ENCODE results near the gene MAP7.
"Not testable (repeated sequence)": the region's sequence is repeated elsewhere in the genome, so short reads cannot be mapped to it uniquely, and the experiment has no call there.

Gene MAP7

DNA sequence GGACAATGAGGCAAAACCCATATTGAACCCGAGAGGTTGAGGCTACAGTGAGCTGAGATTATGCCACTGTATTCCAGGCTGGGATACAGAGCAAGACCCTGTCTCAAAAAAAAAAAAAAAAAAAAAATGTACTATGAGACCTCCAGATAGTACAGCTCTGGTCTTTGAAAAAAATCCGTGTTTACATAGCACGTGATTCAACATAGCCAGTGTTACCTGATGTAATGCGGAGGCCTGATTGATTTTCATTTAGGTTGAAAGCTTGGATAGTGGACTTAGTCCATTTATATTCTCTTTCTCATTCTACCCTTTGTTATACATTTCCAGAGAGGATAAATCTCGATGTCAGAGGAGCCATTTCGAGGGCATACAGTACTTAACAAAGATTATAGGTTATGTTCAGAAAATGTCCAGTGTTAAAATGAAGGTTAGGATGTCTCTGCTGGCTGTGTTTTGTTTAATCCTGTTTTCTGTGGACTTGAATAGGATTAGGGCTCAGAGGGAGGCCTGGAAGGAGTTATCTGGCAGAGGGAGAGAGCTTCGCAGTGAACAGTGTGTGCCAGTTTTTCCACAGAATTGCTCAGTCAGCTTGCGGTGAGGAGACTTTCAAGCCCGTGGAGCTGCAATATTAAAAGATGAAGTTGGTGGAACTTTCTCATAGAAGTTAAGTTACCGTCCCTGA, 226.7 kb downstream of the MAP7 start:
- Histone ChIP-seq H3K4me3 (ENCODE audit: low read depth, low read length) (no peak overlapping the region), H3K27ac (ENCODE audit: low read depth, low read length) (no peak overlapping the region), H3K4me1 (ENCODE audit: control insufficient read depth, insufficient read depth, low read length) (no peaks in the 10 kb centered on the region)

DNA sequence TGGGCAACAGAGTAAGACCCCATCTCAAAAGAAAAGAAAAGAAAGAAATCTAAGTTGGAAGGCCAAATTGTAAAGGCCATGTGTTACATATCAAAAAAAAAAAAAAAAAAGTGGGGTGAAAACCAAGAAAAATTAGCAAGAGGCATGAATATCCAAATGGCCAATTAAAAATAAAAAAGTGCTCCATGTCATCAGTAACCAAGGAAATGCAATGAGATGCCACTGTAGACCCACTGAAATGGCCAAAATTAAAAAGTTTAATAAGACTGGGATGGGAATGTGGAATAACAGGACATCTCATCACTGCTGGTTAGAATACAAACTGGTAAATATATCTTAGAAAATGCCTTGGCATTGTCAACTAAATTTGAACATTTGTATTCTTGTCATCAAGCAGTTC, 230.5 kb downstream of the MAP7 start:
- Histone ChIP-seq H3K4me1 (ENCODE audit: control insufficient read depth, insufficient read depth, low read length) (no peaks in the 10 kb centered on the region), H3K9ac (ENCODE audit: low read depth, low read length) (no peak overlapping the region), H3K9me3 (ENCODE audit: control insufficient read depth, insufficient read depth, low read length) (no peaks in the 10 kb centered on the region), H3K36me3 (ENCODE audit: control insufficient read depth, insufficient read depth, low read length) (no peaks in the 10 kb centered on the region), H3K27ac (ENCODE audit: low read depth, low read length) (no peak overlapping the region), H3K4me3 (ENCODE audit: low read depth, low read length) (no peak overlapping the region), H3K27me3 (ENCODE audit: control insufficient read depth, insufficient read depth, low read length) (no peaks in the 10 kb centered on the region)

More for the DNA sequence above, 226.7 kb downstream of the MAP7 start:
- Histone ChIP-seq H3K36me3 (ENCODE audit: control insufficient read depth, insufficient read depth, low read length) (no peaks in the 10 kb centered on the region), H3K27me3 (ENCODE audit: control insufficient read depth, insufficient read depth, low read length) (no peaks in the 10 kb centered on the region), H3K9ac (ENCODE audit: low read depth, low read length) (no peak overlapping the region), H3K9me3 (ENCODE audit: control insufficient read depth, insufficient read depth, low read length) (no peaks in the 10 kb centered on the region)

DNA sequence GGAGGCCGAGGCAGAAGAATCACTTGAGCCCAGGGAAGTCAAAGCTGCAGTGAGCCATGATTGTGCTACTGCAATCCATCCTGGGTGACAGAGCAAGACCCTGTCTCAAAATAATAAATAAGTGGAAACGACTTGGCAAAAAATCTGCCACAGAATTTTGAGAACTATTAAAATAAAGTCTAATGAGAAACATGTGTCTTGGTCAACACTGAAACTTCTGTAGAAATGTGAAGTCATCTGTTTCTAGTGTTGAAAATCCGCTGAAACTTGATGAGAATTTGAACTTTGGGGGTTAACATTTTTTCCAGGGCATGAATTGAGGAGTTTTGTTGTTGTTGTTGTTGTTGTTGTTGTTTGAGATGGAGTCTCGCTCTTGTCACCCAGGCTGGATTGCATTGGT, 231.5 kb downstream of the MAP7 start:
- Histone ChIP-seq H3K4me1 (ENCODE audit: control insufficient read depth, insufficient read depth, low read length) (no peaks in the 10 kb centered on the region), H3K9me3 (ENCODE audit: control insufficient read depth, insufficient read depth, low read length) (no peaks in the 10 kb centered on the region), H3K4me3 (ENCODE audit: low read depth, low read length) (no peak overlapping the region), H3K27ac (ENCODE audit: low read depth, low read length) (no peak overlapping the region), H3K27me3 (ENCODE audit: control insufficient read depth, insufficient read depth, low read length) (no peaks in the 10 kb centered on the region), H3K36me3 (ENCODE audit: control insufficient read depth, insufficient read depth, low read length) (no peaks in the 10 kb centered on the region), H3K9ac (ENCODE audit: low read depth, low read length) (no peak overlapping the region)

DNA sequence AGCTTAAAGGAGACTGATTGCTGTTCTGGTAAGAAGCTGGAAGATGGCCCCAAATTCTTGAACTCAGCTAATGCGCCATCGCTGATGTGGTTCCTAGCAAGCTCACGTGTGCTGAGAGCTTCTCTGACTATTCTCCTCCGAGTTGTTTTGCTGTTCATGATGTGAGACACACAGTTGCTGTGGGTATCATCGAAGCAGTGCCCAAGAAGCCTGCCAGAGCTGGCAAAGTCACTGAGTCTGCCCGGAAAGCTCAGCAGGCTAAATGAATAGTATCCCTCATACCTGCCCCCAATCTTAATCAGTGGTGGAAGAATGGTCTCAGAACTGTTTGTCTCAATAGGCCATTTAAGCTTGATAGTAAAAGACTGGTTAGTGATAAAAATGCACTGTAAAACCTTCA, 232.3 kb downstream of the MAP7 start:
- Histone ChIP-seq H3K27ac (ENCODE audit: low read depth, low read length) (no peak overlapping the region), H3K9ac (ENCODE audit: low read depth, low read length) (no peak overlapping the region), H3K4me3 (ENCODE audit: low read depth, low read length) (no peak overlapping the region), H3K27me3 (ENCODE audit: control insufficient read depth, insufficient read depth, low read length) (no peaks in the 10 kb centered on the region), H3K9me3 (ENCODE audit: control insufficient read depth, insufficient read depth, low read length) (no peaks in the 10 kb centered on the region), H3K4me1 (ENCODE audit: control insufficient read depth, insufficient read depth, low read length) (no peaks in the 10 kb centered on the region), H3K36me3 (ENCODE audit: control insufficient read depth, insufficient read depth, low read length) (no peaks in the 10 kb centered on the region)

DNA sequence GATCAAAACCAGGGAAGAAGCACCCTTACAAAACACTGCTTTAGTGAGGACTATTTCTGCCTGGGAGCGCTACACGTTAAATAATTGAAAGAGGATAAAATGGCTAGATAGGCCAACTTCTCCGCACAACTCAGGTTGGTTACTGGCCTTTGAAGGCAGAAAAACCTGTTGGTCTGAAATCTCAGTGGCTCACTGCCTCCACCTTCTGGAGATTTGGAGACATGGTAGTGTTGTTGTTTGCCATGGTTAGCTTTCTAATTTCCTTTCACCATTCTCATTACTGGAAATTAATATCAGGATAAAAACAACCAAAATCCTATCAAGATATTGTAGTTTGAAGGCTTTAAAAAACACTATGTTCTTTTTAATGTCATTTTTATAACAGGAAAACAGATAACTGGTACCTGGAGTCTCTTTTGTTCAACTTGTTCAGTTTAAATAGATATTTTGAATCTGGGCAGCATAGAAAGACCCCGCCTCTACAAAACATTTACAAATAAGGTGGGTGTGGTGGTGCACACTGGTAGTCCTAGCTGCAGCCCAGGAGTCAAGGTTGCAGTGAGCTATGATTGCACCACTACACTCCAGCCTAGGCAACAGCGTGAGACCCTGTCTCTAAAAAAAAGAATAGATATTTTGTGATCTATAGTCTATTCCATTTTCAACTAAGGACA, 233.1 kb downstream of the MAP7 start:
- Histone ChIP-seq H3K27ac (ENCODE audit: low read depth, low read length) (no peak overlapping the region), H3K4me3 (ENCODE audit: low read depth, low read length) (no peak overlapping the region)

DNA sequence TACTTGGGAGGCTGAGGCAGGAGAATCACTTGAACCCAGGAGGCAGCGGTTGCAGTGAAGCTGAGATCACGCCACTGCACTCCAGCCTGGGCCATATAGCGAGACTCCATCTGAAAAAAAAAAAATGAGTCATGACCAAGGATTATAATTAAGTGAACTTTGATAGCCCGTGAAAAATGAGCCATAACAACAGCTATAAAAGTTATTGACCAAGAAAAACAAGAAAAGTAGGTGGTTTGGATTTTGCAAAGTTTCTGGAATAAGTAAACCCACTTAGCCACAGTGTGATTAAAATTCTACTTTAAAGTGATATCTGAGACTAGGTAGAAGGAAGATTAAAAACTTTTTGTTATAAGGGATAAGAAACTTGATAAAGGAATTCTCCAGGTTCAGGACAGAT, 234.6 kb downstream of the MAP7 start:
- H3K9ac ChIP-seq (ENCODE audit: low read depth, low read length) = no peak overlapping the region
- H3K9me3 ChIP-seq (ENCODE audit: control insufficient read depth, insufficient read depth, low read length) = no peaks in the 10 kb centered on the region
- H3K27me3 ChIP-seq (ENCODE audit: control insufficient read depth, insufficient read depth, low read length) = no peaks in the 10 kb centered on the region
- no peak overlapping the region for H3K4me3 ChIP-seq (ENCODE audit: low read depth, low read length)
- H3K4me1 ChIP-seq (ENCODE audit: control insufficient read depth, insufficient read depth, low read length) = no peaks in the 10 kb centered on the region
- no peak overlapping the region for H3K27ac ChIP-seq (ENCODE audit: low read depth, low read length)
- no peaks in the 10 kb centered on the region for H3K36me3 ChIP-seq (ENCODE audit: control insufficient read depth, insufficient read depth, low read length)

More for the DNA sequence above, 233.1 kb downstream of the MAP7 start:
- Histone ChIP-seq H3K36me3 (ENCODE audit: control insufficient read depth, insufficient read depth, low read length) (no peaks in the 10 kb centered on the region), H3K9ac (ENCODE audit: low read depth, low read length) (no peak overlapping the region), H3K27me3 (ENCODE audit: control insufficient read depth, insufficient read depth, low read length) (no peaks in the 10 kb centered on the region), H3K9me3 (ENCODE audit: control insufficient read depth, insufficient read depth, low read length) (no peaks in the 10 kb centered on the region), H3K4me1 (ENCODE audit: control insufficient read depth, insufficient read depth, low read length) (no peaks in the 10 kb centered on the region)

DNA sequence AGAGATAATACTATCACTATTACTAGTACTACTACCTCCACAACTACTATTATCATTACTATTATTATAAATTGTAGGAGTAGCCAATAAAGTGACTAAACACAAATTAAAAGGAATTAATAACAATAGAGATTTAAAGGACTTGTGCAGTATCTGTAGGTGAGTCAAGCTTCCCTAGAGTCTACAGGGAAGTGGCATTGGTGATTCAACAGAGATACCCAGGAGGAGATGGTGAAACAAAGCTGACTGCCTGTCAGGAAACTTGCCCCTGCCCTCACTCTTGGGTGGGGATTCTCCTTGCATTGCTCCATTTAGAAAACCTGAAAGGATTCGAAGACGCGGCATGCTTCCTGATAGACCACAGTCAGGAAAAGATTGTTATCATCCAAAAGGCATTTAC, 237.2 kb downstream of the MAP7 start:
- Histone ChIP-seq H3K9ac (ENCODE audit: low read depth, low read length) (no peak overlapping the region), H3K4me3 (ENCODE audit: low read depth, low read length) (no peak overlapping the region), H3K4me1 (ENCODE audit: control insufficient read depth, insufficient read depth, low read length) (no peaks in the 10 kb centered on the region), H3K36me3 (ENCODE audit: control insufficient read depth, insufficient read depth, low read length) (no peaks in the 10 kb centered on the region), H3K27ac (ENCODE audit: low read depth, low read length) (no peak overlapping the region), H3K27me3 (ENCODE audit: control insufficient read depth, insufficient read depth, low read length) (no peaks in the 10 kb centered on the region), H3K9me3 (ENCODE audit: control insufficient read depth, insufficient read depth, low read length) (no peaks in the 10 kb centered on the region)

DNA sequence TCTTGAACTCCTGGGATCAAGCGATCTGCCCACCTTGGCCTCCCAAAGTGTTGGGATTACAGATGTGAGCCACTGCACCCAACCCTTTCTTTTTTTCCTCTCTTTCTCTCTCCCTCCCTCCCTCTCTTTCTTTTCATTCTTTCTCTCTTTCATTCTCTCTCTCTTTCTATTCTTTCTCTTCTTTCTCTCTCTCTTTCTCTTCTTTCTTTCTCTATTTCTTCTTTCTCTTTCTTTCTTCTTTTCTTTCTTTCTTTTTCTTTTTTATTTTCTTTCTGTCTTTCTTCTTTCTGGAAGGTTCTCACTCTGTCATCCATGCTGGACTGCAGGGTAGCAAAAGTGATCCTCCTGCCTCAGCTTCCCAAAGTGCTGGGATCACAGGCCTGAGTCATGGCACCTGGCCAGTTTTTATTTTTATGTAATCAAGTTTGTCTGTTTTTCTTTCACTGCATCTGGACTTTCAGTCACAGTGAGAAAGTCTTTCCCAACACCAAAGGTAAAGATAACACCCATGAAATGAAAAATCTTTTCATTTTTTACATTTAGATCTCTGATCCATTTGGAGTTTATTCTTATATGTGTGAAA, 240.4 kb downstream of the MAP7 start:
- Histone ChIP-seq H3K9me3 (ENCODE audit: control insufficient read depth, insufficient read depth, low read length) (no peaks in the 10 kb centered on the region), H3K27me3 (ENCODE audit: control insufficient read depth, insufficient read depth, low read length) (no peaks in the 10 kb centered on the region), H3K9ac (ENCODE audit: low read depth, low read length) (no peak overlapping the region), H3K36me3 (ENCODE audit: control insufficient read depth, insufficient read depth, low read length) (no peaks in the 10 kb centered on the region), H3K4me1 (ENCODE audit: control insufficient read depth, insufficient read depth, low read length) (no peaks in the 10 kb centered on the region), H3K27ac (ENCODE audit: low read depth, low read length) (no peak overlapping the region), H3K4me3 (ENCODE audit: low read depth, low read length) (no peak overlapping the region)

DNA sequence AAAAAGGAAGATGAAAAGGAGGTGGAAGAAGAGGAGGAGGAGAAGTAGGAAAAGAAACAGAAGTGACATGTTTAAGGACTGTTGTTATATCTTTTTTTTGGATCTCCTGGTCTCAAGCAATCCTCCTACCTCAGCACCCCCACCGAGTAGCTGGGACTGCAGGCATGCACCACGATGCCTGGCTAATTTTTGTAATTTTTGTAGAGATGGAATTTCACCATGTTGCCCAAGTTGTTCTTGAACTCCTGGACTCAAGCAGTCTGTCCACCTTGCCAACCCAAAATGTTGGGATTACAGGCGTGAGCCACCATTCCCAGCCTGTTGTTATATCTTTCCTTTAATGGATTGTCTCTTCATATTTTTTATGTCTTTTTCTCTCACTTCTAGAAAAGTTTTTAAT, 241.1 kb downstream of the MAP7 start:
- no peak overlapping the region for H3K9ac ChIP-seq (ENCODE audit: low read depth, low read length)
- no peaks in the 10 kb centered on the region for H3K36me3 ChIP-seq (ENCODE audit: control insufficient read depth, insufficient read depth, low read length)
- no peaks in the 10 kb centered on the region for H3K27me3 ChIP-seq (ENCODE audit: control insufficient read depth, insufficient read depth, low read length)
- no peaks in the 10 kb centered on the region for H3K9me3 ChIP-seq (ENCODE audit: control insufficient read depth, insufficient read depth, low read length)
- no peaks in the 10 kb centered on the region for H3K4me1 ChIP-seq (ENCODE audit: control insufficient read depth, insufficient read depth, low read length)
- H3K4me3 ChIP-seq (ENCODE audit: low read depth, low read length) = no peak overlapping the region
- no peak overlapping the region for H3K27ac ChIP-seq (ENCODE audit: low read depth, low read length)

DNA sequence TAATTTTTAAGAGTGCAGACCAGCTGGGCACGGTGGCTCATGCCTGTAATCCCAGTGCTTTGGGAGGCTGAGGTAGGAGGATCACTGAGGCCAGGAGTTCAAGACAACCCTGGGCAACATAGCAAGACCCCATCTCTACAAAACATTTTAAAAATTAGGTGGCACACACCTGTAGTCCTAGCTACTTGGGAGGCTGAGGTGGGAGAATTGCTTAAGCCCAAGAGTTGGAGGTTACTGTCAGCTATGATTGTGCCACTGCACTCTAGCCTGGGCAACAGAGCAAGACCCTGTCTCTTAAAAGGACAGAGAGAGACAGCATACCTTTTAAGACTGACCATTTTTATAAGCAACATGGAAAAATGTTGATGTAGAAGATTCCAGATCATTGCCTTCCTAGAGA, 241.8 kb downstream of the MAP7 start:
- H3K4me1 ChIP-seq (ENCODE audit: control insufficient read depth, insufficient read depth, low read length); H3K27ac ChIP-seq (ENCODE audit: low read depth, low read length); H3K27me3 ChIP-seq (ENCODE audit: control insufficient read depth, insufficient read depth, low read length); H3K9ac ChIP-seq (ENCODE audit: low read depth, low read length); H3K9me3 ChIP-seq (ENCODE audit: control insufficient read depth, insufficient read depth, low read length); H3K36me3 ChIP-seq (ENCODE audit: control insufficient read depth, insufficient read depth, low read length); H3K4me3 ChIP-seq (ENCODE audit: low read depth, low read length): not testable (repeated sequence)

DNA sequence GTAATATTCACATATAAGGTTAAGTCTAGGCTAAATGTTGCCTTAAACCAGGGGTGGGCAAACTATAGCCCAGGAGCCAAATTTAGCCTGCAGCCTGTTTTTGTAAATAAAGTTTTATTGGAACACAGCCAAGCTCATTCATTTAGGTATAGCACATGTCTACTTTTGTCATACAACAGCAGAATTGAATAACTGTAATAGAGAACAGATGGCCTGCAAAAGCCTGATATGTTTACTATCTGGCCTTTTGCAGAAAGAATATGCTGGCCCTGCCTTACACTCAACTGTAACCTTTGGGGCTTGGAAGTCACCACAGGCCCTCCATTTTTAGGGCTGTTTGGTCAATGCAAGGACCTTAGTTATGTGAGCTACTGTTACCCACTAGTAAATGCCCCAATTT, 242.9 kb downstream of the MAP7 start:
- no peaks in the 10 kb centered on the region for H3K9me3 ChIP-seq (ENCODE audit: control insufficient read depth, insufficient read depth, low read length)
- H3K9ac ChIP-seq (ENCODE audit: low read depth, low read length) = no peak overlapping the region
- no peak overlapping the region for H3K27ac ChIP-seq (ENCODE audit: low read depth, low read length)
- no peaks in the 10 kb centered on the region for H3K4me1 ChIP-seq (ENCODE audit: control insufficient read depth, insufficient read depth, low read length)
- no peak overlapping the region for H3K4me3 ChIP-seq (ENCODE audit: low read depth, low read length)
- no peaks in the 10 kb centered on the region for H3K36me3 ChIP-seq (ENCODE audit: control insufficient read depth, insufficient read depth, low read length)
- no peaks in the 10 kb centered on the region for H3K27me3 ChIP-seq (ENCODE audit: control insufficient read depth, insufficient read depth, low read length)
